ENCODE results near the gene PRDM16. TPM values are rescaled to one million over a fixed set of nuclear protein-coding genes. Genes with fewer than 3 reads are reported as not detected.
A peak's percentile ranks its signal among the peaks of the same experiment; 100 is the strongest.

The PRDM16 gene
- total RNA-seq, 1 experiment from 2014 or later: 22.3 TPM

DNA sequence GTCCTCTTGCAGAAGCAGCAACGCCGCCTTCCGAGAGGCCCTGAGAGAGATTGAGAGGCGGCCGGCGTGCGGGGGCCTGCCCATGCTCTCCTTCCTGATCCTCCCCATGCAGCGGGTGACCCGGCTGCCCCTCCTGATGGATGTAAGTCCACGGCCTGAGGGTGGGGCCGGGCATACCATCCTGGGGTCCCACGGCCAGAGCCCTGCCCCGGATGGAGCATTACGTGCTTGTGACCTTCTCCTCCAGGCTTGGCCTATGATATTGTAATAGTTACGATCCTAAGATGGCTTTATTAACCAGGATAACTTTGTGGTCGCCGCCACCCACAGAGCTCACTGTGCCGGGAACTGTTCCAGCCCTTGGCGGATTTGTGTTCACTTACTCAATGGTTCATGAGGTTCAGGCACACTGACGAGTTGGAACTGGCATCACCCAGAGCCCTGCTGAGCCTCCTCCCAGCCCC is 404.4 kb downstream of the PRDM16 start:
- Histone ChIP-seq H3K36me3 (ENCODE audit: control insufficient read depth, insufficient read depth, low read length) (no peaks in the 10 kb centered on the region), H3K27me3 (ENCODE audit: control insufficient read depth, insufficient read depth, low read length) (no peaks in the 10 kb centered on the region), H3K9me3 (ENCODE audit: control insufficient read depth, insufficient read depth, low read depth, low read length) (no peaks in the 10 kb centered on the region), H3K27ac (ENCODE audit: low read length) (no peak overlapping the region), H3K4me1 (ENCODE audit: control insufficient read depth, insufficient read depth, low read length) (peaks cover 22% of the 10 kb centered on the region), H3K4me3 (ENCODE audit: low read depth in 2 of 2, low read length in 2 of 2) (no peak overlapping the region)
- DNase-seq (ENCODE audit: low read depth, low spot score): no peak
- ChIA-PET POLR2A (no interaction called here), CTCF (interaction anchor here (2.5 kb wide), 1 partner anchor 20 kb away, joined by 21 read pairs; no protein-coding TSS in a partner anchor)
- intact Hi-C loops (cut with micrococcal nuclease; ENCODE audit: unreplicated experiment) (no loop called here), in situ Hi-C loops (cut with HindIII; ENCODE audit: low pct_unique_long_range_greater_than_20kb, low sequenced_read_pairs) (no loop called here)
- peak; percentile 31 for ATAC-seq
- TF ChIP-seq, protein P1, sequence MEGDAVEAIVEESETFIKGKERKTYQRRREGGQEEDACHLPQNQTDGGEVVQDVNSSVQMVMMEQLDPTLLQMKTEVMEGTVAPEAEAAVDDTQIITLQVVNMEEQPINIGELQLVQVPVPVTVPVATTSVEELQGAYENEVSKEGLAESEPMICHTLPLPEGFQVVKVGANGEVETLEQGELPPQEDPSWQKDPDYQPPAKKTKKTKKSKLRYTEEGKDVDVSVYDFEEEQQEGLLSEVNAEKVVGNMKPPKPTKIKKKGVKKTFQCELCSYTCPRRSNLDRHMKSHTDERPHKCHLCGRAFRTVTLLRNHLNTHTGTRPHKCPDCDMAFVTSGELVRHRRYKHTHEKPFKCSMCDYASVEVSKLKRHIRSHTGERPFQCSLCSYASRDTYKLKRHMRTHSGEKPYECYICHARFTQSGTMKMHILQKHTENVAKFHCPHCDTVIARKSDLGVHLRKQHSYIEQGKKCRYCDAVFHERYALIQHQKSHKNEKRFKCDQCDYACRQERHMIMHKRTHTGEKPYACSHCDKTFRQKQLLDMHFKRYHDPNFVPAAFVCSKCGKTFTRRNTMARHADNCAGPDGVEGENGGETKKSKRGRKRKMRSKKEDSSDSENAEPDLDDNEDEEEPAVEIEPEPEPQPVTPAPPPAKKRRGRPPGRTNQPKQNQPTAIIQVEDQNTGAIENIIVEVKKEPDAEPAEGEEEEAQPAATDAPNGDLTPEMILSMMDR (IDR thresholded peaks at IDR 0.05): no peak
- TF ChIP-seq SIN3A (IDR thresholded peaks at IDR 0.05; ENCODE audit: borderline replicate concordance, insufficient read depth, low read depth, low read length) (no peak), POLR2AphosphoS5 (IDR thresholded peaks at IDR 0.05; ENCODE audit: low read depth, low read length) (no peak), TCF7L2 (IDR thresholded peaks at IDR 0.05; ENCODE audit: low read depth, low read length) (no peak)
- TF ChIP-seq, protein P2, sequence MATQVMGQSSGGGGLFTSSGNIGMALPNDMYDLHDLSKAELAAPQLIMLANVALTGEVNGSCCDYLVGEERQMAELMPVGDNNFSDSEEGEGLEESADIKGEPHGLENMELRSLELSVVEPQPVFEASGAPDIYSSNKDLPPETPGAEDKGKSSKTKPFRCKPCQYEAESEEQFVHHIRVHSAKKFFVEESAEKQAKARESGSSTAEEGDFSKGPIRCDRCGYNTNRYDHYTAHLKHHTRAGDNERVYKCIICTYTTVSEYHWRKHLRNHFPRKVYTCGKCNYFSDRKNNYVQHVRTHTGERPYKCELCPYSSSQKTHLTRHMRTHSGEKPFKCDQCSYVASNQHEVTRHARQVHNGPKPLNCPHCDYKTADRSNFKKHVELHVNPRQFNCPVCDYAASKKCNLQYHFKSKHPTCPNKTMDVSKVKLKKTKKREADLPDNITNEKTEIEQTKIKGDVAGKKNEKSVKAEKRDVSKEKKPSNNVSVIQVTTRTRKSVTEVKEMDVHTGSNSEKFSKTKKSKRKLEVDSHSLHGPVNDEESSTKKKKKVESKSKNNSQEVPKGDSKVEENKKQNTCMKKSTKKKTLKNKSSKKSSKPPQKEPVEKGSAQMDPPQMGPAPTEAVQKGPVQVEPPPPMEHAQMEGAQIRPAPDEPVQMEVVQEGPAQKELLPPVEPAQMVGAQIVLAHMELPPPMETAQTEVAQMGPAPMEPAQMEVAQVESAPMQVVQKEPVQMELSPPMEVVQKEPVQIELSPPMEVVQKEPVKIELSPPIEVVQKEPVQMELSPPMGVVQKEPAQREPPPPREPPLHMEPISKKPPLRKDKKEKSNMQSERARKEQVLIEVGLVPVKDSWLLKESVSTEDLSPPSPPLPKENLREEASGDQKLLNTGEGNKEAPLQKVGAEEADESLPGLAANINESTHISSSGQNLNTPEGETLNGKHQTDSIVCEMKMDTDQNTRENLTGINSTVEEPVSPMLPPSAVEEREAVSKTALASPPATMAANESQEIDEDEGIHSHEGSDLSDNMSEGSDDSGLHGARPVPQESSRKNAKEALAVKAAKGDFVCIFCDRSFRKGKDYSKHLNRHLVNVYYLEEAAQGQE (IDR thresholded peaks at IDR 0.05; ENCODE audit: insufficient read depth in 1 of 2, low read depth in 2 of 2, low read length in 1 of 2): no peak
- BruUV-seq (replicated peaks): no TSS peak

DNA sequence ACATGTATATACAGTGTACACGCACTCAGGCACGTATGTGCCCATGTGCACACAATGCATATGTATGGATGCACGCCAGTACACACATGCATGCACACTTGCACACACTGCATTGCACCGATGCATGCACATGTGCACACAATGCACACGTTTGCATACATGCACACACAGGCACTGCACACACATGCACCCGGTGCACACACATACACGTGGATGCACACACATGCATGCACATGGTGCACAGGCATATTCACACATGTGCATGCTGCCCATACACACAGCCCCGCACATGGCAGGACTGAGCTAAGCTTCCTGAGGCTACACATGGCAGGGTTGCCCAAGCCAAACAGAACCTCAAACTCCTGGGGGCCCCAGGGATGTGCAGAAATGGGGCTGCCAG is 405.0 kb downstream of the PRDM16 start:
- Histone ChIP-seq H3K36me3 (ENCODE audit: control insufficient read depth, insufficient read depth, low read length) (no peaks in the 10 kb centered on the region), H3K4me3 (ENCODE audit: low read depth in 2 of 2, low read length in 2 of 2) (no peak overlapping the region), H3K27ac (ENCODE audit: low read length) (no peak overlapping the region), H3K9me3 (ENCODE audit: control insufficient read depth, insufficient read depth, low read depth, low read length) (no peaks in the 10 kb centered on the region), H3K27me3 (ENCODE audit: control insufficient read depth, insufficient read depth, low read length) (no peaks in the 10 kb centered on the region), H3K4me1 (ENCODE audit: control insufficient read depth, insufficient read depth, low read length) (peaks cover 22% of the 10 kb centered on the region)
- in situ Hi-C loops (cut with HindIII; ENCODE audit: low pct_unique_long_range_greater_than_20kb, low sequenced_read_pairs) (no loop called here), intact Hi-C loops (cut with micrococcal nuclease; ENCODE audit: unreplicated experiment) (no loop called here)
- ChIA-PET CTCF (no interaction called here), POLR2A (no interaction called here)
- TF ChIP-seq, protein P1 (IDR thresholded peaks at IDR 0.05): no peak
- TF ChIP-seq TCF7L2 (IDR thresholded peaks at IDR 0.05; ENCODE audit: low read depth, low read length): no peak
- TF ChIP-seq POLR2AphosphoS5 (IDR thresholded peaks at IDR 0.05; ENCODE audit: low read depth, low read length): no peak
- TF ChIP-seq, protein P2 (IDR thresholded peaks at IDR 0.05; ENCODE audit: insufficient read depth in 1 of 2, low read depth in 2 of 2, low read length in 1 of 2): no peak
- TF ChIP-seq SIN3A (IDR thresholded peaks at IDR 0.05; ENCODE audit: borderline replicate concordance, insufficient read depth, low read depth, low read length): no peak
- no TSS peak for BruUV-seq (replicated peaks)
- DNase-seq (ENCODE audit: low read depth, low spot score) (no peak), ATAC-seq (no peak)
